Measurements from ENCODE around the gene XRN2. TPM values are rescaled to one million over a fixed set of nuclear protein-coding genes. Genes with fewer than 3 reads are reported as not detected.

The XRN2 gene
- total RNA-seq, 1 donor from 2014 or later: 35.6 TPM

DNA sequence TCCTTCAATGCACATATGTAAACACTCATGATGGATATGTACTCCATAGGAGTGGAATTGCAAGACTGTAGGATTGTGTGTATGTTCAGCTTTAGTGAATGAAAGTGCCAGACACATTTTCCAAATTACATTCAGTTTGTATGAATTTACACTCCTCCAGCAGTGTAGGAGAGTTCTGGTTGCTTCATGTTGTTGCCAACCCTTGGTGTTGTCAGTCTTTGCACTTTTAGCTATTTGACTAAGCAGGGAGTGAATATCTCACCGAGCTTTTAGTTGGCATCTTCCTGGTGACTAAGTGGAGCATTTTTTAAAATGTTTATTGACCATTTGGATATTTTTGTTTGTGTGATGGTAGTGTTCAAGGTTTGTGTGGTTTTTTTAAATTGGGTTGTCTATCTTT lies 70.3 kb downstream of the XRN2 start:
- intact Hi-C loops (cut with micrococcal nuclease): loop anchor here (5.0 kb wide), 1 partner anchor 1064 kb away; no protein-coding TSS in a partner anchor
- no peak for ATAC-seq
- no peak for DNase-seq

DNA sequence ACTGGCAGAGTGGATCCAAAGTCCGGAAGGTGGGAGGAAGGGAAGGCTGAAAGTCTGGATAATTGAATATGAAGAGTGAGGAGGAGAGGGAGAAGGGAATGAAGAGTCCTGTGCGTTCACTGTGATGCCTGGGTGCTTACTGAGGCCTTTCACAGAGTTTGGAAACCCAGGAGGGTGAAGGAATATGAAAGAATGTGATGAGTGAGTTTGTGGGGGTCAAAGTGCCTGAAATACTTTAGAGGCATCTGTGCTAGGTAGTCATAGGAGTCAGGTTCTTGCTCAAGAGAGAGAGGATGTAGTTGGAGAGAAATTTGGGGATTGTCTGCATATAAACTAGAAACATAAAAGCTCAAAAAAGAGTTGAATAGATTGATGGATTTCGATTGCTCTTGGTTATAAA lies 73.5 kb downstream of the XRN2 start:
- no peak for DNase-seq
- no peak for ATAC-seq
- intact Hi-C loops (cut with micrococcal nuclease): no loop called here

DNA sequence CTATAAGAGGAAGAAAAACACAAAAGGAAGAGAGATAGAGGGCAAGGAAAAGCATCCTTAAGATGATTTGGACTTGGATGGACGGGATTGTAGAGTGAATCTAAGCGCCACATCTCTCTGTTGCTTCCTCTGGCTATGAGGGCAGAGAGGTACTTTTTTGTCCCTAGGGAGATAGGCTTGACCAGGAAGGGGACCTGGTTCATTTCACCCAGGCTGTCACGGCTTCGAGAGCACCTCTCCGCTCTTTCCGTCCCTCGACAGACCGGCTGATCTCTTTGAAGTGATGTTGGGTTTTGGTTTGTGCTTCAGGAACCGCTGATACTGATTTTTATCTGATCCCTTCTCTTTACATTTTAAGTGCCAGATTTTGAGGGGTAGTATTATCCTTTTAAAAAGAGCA lies 74.6 kb downstream of the XRN2 start:
- ATAC-seq (no peak), DNase-seq (no peak)
- intact Hi-C loops (cut with micrococcal nuclease): no loop called here

DNA sequence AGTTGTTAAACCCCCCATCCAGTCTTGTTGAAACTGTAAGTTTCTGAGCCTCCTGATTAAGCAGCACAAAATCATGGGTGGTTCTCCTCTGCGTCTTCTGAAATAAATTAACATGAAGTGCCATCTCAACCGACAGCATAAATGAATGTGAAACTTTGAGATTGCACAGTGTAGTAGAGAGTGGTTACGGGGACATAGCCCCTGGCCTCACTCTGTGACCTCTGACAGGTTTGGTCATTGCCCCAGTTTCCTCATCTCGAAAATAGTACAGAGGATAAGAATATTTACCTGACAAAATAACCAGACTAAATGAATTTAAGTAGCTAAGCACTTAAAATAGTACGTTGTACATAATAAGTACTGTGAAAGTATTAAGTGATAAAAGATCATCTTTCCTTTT lies 75.1 kb downstream of the XRN2 start:
- DNase-seq (no peak), ATAC-seq (no peak)
- intact Hi-C loops (cut with micrococcal nuclease): no loop called here

DNA sequence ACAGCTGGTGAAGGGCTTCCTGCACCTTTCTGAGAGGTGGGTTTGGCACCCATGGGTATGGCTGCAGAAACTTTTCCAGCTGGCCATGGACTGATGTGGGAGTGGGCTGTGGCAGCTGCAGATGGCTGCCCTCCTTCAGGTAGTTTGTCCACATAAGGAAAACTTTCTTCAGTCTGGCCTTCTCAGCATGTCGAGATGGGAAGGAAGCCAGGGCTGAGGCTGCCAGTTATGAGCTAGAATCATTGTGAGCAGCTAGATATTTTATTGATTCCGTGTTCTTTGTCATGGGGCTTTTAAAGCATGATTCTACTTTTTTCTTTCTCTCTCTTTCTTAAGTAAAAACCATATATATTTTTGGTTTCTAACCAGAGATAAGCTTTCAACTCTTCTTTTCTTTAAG lies 77.6 kb downstream of the XRN2 start:
- intact Hi-C loops (cut with micrococcal nuclease): no loop called here
- DNase-seq (no peak), ATAC-seq (no peak)

DNA sequence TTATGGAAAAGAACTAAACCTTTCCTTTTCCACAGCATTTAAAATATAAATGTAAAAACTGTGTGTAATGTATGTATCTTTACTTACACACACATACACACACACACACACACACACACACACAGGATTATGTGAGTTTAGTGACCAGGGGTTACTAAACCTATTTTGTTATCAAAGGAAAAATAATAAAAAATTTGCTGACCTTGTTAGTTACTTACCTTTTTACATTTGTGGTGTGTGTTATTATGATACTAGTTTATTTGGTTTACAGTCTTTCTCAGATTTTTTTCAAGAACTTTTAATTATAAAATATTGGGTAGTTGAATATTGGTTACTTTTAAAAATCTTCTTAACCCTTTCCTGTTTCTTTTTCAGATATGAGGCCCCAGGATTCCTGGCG lies 78.5 kb downstream of the XRN2 start:
- intact Hi-C loops (cut with micrococcal nuclease): no loop called here
- DNase-seq (no peak), ATAC-seq (no peak)

DNA sequence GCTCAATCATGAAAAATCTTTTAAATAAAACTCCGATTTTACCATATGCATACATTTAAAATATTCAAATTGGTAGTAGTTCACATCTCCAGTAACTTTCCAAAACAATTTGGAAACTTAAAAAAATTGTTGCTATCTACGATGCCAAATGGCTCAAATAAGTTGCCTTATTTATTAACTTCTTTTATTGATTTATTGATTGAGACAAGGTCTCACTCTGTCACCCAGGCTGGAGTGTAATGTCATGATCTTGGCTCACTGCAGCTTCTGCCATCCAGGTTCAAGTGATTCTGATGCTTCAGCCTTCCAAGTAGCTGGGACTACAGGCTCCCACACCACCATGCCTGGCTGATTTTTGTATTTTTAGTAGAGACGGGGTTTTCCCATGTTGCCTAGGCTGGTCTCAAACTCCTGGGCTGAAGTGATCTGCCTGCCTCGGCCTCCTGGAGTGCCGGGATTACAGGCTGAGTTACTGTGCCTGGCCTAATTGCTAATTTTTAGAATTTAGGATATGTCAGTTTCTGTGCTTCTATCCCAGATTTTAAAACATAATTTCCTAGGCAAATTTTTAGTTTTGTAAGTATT lies 81.3 kb downstream of the XRN2 start:
- ATAC-seq (no peak), DNase-seq (no peak)
- intact Hi-C loops (cut with micrococcal nuclease): no loop called here

DNA sequence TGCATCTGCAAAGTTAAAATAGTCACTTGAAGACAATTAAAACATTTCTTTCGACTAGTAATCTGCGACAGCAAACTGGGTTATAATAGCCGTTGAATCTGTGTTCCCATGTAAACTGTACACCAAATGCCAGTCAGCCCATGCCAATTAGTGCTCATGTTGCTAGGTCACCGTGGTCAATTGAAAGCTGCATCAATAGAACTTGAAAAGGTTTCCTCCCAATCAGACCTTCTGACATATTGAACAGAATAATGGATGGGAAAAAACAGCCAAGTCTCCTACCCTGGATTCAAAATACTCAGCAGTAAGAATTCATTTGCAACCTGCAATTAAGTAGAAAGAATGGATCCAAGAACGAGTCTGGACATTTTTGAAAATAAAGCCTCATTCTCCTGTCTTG lies 83.0 kb downstream of the XRN2 start:
- ATAC-seq (no peak), DNase-seq (no peak)
- intact Hi-C loops (cut with micrococcal nuclease): no loop called here

DNA sequence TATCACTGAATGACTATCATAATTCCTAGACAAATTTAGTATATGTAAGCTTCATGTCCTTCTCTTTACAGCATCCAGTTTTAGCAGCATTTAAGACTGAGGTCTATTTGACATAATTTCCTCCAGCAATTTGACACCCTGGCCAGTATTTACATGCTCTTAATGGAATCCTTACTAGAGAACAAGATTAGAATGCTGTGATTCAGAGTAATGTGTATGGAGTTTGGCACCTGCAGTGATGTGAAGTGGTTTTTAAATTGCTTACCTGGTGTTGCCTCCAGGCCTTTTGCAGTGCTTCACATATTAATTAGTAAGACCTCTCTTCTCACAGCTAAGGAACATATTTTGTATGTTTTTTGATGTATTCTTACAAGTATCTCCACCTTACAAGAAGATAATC lies 84.4 kb downstream of the XRN2 start:
- no peak for ATAC-seq
- no peak for DNase-seq
- intact Hi-C loops (cut with micrococcal nuclease): no loop called here

DNA sequence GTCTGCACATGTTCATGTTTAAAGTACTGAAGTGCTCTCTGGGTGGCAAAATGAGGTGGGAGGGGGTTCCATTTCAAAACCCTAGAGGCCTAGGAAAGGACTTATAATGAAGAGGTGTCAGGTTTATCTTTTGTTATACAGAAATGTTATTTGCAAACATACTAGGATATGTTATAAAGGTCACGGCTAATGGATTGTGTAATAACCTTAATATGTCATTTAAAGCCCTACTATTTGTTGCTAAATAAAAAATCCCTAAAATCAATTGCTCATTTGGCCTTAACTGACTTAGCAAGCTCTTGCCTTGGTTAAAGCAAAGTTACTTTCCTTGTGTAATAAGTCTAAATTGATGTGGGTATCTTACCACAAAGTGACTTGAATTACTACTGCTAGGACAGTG lies 85.4 kb downstream of the XRN2 start:
- DNase-seq (no peak), ATAC-seq (no peak)
- intact Hi-C loops (cut with micrococcal nuclease): no loop called here

DNA sequence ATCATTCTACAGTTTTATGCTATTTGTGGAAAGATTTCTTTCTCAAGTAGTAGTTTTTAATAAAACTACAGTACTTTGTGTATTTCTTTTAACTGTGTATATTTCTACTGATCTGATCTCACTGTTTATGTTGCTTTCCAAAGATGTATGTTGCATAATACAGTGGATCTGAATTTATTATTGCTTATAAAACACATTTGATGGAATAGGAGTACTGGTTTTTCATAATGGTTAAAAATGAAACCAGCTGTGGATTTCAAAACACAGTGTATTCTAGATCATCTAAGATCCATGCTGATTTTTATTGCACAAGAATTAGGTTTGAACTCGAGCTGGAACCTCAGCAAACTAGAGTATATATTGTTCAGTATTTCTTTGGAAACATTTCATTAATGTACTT lies 86.2 kb downstream of the XRN2 start:
- DNase-seq: no peak
- intact Hi-C loops (cut with micrococcal nuclease): no loop called here
- ATAC-seq: no peak

DNA sequence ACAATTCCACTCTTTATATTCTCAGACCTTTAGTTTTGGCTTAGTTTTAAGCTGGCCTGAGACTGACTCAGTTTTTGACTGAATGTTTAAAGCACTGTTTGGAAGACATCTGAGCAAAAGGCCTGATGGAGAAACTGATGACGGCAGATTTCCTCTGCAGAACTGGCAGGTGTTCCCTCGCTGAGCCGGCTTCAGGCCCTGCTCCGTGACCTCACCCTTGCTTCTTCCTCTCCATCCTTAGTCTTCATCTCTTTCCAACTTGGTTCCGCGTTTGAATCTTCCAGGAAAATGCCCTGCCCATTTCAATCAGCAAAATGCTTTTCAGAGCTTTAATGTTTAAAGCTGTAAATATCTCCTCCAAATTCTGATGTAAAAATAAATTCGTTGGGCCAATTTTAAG lies 87.6 kb downstream of the XRN2 start:
- intact Hi-C loops (cut with micrococcal nuclease): no loop called here
- ATAC-seq (no peak), DNase-seq (no peak)

DNA sequence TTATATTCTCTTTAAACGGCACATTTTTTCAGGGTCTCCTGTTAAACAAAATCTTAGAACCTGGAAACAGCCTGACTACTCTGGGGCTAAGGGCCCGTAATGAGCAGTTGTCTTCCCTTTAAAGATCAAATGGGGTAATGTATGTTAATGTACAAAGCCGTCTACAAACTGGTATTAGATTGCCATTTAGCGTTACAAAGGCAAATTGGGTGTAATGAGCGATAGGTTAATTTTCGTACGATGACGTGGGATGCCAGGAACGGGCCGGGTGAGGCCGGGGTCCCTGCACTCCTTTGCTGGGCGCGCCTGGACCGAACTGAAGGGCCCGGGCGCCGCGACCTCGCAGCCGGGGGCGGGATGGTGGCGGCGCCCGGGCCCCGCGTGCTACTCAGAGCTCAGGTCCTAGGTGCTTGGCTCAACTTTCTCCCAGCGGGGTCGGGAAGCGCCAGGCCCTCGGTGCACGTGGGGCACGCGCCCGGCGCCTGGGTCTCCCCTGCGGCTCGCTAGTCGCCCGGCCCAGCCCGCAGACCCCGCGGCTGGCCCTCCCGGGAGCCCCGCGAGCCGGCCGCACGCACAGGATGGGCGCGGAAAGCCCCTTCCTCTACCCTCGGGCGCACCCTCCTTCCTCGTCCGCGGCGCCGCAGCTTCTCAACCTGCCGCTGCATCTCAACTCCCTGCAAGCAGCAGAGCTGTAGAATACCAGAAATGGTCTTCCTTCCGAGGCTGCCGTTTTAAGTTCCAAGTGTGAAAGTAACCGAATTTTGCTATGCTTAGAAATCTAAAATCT lies 88.2 kb downstream of the XRN2 start:
- ATAC-seq: no peak
- intact Hi-C loops (cut with micrococcal nuclease): no loop called here
- no peak for DNase-seq

DNA sequence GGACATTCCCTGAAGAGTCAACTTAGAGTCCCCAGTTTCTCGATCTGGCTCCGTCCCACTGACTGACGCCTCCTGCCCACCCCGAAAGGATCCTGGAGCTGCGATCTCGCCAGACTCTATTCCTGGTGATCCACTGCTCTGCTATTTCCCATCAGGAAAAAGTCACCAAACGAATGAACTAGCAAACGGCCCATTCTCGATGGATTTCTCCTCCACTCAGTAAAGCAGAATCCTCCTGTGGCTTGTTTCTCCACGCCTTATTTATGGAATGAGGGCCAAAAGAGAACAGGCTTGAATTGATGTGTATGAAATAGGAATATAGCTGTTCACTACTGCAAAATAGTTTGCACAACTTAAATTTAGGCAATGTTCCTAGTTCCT lies 88.8 kb downstream of the XRN2 start:
- intact Hi-C loops (cut with micrococcal nuclease): no loop called here
- DNase-seq (no peak), ATAC-seq (no peak)

DNA sequence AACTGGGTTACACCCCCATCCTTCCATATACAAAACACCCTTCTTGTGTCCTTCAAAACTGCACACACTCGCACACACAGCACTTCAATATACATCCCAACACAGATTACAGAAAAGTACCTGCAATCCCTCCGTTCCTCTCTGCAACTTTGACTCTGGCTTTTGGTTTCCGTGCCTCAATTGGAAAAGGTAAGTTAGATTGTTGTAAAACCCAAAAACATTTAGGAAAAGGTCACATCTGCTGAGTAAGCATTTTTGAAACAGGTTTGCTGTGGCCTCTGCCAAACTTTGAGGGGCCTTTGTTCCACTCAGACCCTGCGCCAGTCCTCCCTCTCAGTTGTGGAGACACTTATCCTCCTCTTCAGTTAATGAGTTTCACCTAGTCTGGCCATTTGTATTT lies 90.0 kb downstream of the XRN2 start:
- ATAC-seq (no peak), DNase-seq (no peak)
- intact Hi-C loops (cut with micrococcal nuclease): no loop called here

DNA sequence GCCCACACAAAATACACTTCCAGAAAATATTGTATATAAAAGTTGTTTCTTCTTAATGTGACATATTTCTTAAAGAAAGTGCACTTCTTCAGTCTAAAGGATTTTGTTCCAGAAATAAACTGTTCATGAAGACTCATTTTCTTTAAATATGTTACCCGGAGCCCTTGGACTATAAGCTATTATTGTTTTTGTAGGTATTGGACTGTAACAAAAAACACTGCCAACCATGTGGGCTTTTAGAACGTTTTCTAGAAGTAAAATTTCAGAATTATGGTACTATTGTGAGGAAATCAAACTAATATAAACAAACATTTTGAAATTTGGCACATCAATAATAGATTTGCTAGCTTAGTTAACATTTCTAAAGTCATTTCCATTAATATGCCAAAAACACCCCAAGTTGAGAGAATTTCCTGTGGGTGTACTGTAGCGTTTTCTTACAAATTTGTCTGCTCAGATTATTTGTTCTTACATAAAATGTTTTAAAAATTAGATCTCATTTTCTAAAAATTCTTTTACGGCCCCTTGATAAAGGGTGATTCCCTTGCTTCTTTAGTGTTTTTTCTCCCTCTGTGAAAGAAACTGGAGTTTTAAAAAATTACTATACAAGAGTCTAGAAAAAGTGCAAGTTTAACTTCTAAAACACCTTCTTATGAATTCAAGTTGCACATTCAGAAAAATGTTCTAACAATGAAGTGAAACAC lies 90.8 kb downstream of the XRN2 start:
- intact Hi-C loops (cut with micrococcal nuclease): no loop called here
- no peak for ATAC-seq
- DNase-seq: no peak

DNA sequence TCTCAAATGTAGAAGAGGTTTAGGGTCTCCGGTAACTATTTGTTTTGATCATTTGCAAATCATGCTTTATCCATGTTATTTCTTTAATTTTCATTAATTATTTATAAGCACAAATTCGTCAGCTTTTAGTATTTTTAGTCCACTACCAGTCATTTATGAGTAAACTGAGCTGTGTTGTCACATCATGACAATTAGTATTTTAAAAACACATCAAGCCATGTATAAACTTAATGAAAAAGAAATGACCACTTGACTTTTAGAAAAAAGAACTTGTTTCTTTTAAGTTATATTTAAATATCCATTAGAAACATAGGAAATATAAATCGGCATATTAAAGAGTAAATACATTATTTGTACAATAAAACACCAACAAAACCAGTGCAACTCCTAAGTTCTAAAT lies 91.4 kb downstream of the XRN2 start:
- intact Hi-C loops (cut with micrococcal nuclease): no loop called here
- no peak for ATAC-seq
- no peak for DNase-seq

DNA sequence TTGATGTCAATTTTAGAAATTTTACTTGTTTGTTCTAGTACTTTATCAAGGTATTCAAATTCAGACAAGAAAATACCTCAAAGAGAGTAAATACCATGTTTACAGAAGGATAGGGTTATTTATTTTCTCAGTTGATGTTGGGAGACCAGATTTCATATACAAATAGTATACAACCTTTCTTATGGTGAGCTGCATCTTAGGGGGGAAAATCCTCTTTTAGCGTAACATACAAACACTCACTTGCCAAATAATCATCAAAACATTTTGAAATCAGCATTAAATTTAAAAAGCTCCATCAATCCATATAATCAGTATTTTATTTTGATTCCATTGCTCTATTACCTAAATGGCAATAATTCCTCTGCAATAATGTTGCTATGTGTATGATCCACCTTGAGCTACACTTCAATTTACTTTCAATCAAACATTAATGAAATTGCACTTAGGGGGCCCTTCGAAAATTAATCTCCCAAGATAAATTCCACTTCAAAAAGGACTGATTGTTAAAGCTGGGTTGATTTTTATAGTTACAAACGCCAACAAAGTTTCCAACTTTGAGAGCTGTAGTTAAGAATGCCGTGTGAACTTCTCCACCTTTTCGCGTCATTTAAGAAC lies 92.0 kb downstream of the XRN2 start:
- intact Hi-C loops (cut with micrococcal nuclease): no loop called here
- DNase-seq: no peak
- ATAC-seq: no peak

DNA sequence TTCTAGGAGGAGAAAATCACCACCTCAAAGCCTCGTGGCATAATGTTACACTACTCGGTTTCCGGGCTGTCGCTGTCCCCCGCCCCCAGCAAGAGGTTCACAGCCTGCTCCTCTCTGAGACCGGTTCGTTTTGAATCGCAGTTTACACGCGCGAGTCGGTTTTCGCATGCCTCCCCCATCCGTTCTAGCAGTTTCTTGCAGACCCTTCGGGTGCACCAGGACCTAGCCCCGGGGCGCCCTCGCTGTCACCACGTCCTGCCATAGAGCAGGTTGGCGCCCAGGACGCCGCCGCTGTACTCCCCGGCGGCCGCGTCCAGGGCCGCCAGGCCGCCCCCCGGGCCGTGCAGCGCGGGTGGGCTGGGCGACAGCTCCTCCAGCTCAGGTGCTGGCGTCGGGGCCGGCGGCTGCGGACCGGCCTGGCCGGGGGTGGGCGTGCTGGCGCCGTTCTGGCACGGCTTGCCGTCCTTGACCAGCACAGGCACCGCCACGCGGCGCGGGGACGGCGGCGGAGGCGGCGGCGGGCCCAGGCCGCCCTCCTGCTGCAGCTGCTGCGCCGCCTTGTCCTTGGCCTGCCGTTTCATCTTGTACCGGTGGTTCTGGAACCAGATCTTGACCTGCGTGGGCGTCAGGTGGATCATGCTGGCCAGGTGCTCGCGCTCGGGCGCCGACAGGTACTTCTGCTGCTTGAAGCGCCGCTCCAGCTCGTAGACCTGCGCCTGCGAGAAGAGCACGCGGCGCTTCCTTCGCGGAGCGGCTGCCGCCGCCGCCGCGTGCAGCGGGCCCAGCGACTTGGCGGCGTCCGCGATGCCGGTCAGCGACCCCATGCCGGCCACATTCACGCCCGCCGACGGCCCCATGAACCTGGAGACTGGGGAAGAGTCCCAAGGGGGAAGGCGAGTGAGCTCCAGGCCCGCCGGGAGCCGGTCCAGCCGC lies 92.8 kb downstream of the XRN2 start:
- ATAC-seq (no peak), DNase-seq (no peak)
- intact Hi-C loops (cut with micrococcal nuclease): no loop called here

Data from left ventricle myocardium superior (tissue), 1 donor.